Spleen (tissue), 7 donors: Measurements from ENCODE around the gene RERE.

Source experiments
- CTCF ChIP-seq, 11 experiments: fragments of 200-600 bp in 7 of 11; fragments of 450-650 bp in 4 of 11; sonication (generic) in 4 of 11; IDR thresholded peaks in 8 of 11; conservative IDR thresholded peaks in 3 of 11; 1 replicate in 7 of 11; 2 replicates in 4 of 11; pipeline versions ENCODE4 v1.4.0 to v1.8.0; 2016 to 2021; ENCODE audit warnings: antibody characterized with exemption in 11 of 11, inconsistent platforms in 4 of 11, mild to moderate bottlenecking in 1 of 11
- POLR2A ChIP-seq, 3 donors: fragments of 450-650 bp; IDR thresholded peaks; one replicate each; pipeline ENCODE4 v1.5.1; 2017; ENCODE audit warnings: antibody characterized with exemption in 3 of 3, mild to moderate bottlenecking in 1 of 3
- POLR2AphosphoS5 ChIP-seq, 3 donors: sonication (generic); formaldehyde crosslinking; IDR thresholded peaks; one replicate each; pipeline ENCODE4 v1.5.1; 2017; ENCODE audit warnings: antibody characterized with exemption in 3 of 3
- donor health status: DM: no; HTN: no; CAD: no; lungs with moderate emphysema.
- donor health status: DM: no; HTN: no; CAD: no.
- donor health status: DM: no; HTN: no; CAD: no.

GRCh38 chr1:8536515-8536914 is 280.9 kb downstream of the RERE start:
- TF ChIP-seq CTCF (IDR thresholded peaks at IDR 0.05 in 8 of 11, conservative IDR thresholded peaks at IDR 0.05 in 3 of 11) (no peak), POLR2A (IDR thresholded peaks at IDR 0.05) (no peak), POLR2AphosphoS5 (IDR thresholded peaks at IDR 0.05) (no peak)
